Effector memory CD8-positive, alpha-beta T cell (primary cell): Measurements from ENCODE around the gene COPG1.

Experiments used
- ATAC-seq: fragments of 150-1000 bp; cut with Tn5 transposase; replicated peaks from 2 replicates; pipeline ENCODE4 v1.10.0; 2021; ENCODE audit warnings: mild to moderate bottlenecking, moderate library complexity
- DNase-seq, 3 experiments: peaks; one replicate each; pipeline ENCODE4 v3.0.0; 2021
- H3K27ac Mint-ChIP-seq, 2 donors: one replicate each; pipeline ENCODE4 v1.8.0; 2022; ENCODE audit warnings: mild to moderate bottlenecking in 2 of 2, mixed read lengths in 2 of 2, moderate library complexity in 2 of 2
- H3K27me3 Mint-ChIP-seq, 2 donors: one replicate each; pipeline ENCODE4 v1.8.0; 2022; ENCODE audit warnings: mixed read lengths in 2 of 2
- H3K36me3 Mint-ChIP-seq: one replicate; pipeline ENCODE4 v1.8.0; 2022; ENCODE audit warnings: mild to moderate bottlenecking, moderate library complexity, mixed read lengths; ENCODE audit not compliant: insufficient read depth
- H3K4me1 Mint-ChIP-seq, 2 donors: one replicate each; pipeline ENCODE4 v1.8.0; 2022; ENCODE audit warnings: low read depth in 2 of 2, mixed read lengths in 2 of 2
- H3K4me3 Mint-ChIP-seq, 2 donors: one replicate each; pipeline ENCODE4 v1.8.0; 2022; ENCODE audit warnings: mild to moderate bottlenecking in 2 of 2, mixed read lengths in 2 of 2, moderate library complexity in 2 of 2
- H3K9me3 Mint-ChIP-seq, 2 donors: one replicate each; pipeline ENCODE4 v1.8.0; 2022; ENCODE audit warnings: mixed read lengths in 2 of 2

COPG1 gene

DNA sequence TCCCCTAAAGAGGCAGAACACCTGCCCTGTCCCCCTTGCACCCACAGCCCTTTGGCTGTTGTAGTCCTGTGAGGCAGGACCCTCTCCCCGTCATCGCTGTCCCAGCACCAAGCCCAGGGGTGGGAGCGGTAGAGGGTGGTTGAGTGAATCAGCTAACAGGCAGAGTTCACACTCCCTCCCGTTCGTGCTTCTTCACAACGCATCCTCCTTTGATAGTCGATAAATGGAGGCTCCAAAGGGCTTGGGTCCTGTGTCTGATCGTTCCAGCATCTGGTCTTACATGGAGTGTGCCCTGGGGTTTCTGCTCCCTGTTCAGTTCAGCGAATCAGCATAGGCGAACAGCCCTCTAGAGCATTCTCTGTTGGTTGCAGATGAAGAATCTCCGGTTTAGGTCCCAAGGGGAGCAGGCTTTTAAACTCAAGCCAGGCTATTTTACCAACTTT is 28.4 kb downstream of the COPG1 start:
- peak overlapping the region; percentile 89 to 90 for H3K4me3 Mint-ChIP-seq
- H3K4me1 Mint-ChIP-seq: peaks cover 23 to 27% of the 10 kb centered on the region in 2 donors
- H3K9me3 Mint-ChIP-seq: no peaks in the 10 kb centered on the region
- no peak for DNase-seq
- peaks cover 66% of the 10 kb centered on the region for H3K36me3 Mint-ChIP-seq
- ATAC-seq: no peak
- H3K27me3 Mint-ChIP-seq: no peaks in the 10 kb centered on the region
- peak overlapping the region; percentile 91 to 93 for H3K27ac Mint-ChIP-seq

DNA sequence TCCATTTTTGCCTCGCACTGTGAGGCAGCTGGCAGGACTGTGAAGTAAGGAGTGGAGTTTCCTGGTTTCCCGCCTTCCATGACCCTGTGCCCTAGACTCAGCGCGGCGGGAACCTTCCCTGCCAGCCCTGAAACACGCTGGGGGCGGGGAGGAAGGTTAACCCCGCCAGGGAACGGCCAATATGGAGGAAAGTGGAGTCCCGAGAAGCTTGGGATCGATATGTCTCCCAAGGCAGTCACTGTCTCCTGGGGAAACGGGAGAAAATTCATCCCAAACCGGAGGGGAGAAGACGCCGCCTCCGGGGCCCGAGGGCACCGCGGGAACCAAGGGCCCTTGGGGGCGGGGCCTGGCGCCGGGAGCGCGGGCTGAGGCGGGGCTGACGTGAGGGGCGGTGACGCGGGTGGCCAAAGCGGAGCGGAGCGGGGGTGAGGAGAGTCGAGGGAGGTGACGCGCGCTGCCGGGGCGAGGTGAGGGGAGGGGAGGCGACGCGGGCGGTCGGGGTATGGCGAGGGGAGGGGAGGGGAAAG is 29.1 kb downstream of the COPG1 start, which contains the start of gene HMCES:
Gene HMCES, plus strand, starts transcription at position 432 of the 527 bp plus-strand sequence. CDS start 863 bp downstream, outside the sequence.
- DNase-seq (peak; percentile 92 to 96 (median 94)), ATAC-seq (peak; percentile 93)
- Mint-ChIP-seq H3K36me3 (peaks cover 59% of the 10 kb centered on the region), H3K27me3 (no peaks in the 10 kb centered on the region), H3K4me3 (peak within 1 kb of the TSS; percentile 89 to 90), H3K4me1 (peaks cover 26 to 29% of the 10 kb centered on the region in 2 donors), H3K27ac (peak within 1 kb of the TSS; percentile 91 to 93), H3K9me3 (no peaks in the 10 kb centered on the region)

DNA sequence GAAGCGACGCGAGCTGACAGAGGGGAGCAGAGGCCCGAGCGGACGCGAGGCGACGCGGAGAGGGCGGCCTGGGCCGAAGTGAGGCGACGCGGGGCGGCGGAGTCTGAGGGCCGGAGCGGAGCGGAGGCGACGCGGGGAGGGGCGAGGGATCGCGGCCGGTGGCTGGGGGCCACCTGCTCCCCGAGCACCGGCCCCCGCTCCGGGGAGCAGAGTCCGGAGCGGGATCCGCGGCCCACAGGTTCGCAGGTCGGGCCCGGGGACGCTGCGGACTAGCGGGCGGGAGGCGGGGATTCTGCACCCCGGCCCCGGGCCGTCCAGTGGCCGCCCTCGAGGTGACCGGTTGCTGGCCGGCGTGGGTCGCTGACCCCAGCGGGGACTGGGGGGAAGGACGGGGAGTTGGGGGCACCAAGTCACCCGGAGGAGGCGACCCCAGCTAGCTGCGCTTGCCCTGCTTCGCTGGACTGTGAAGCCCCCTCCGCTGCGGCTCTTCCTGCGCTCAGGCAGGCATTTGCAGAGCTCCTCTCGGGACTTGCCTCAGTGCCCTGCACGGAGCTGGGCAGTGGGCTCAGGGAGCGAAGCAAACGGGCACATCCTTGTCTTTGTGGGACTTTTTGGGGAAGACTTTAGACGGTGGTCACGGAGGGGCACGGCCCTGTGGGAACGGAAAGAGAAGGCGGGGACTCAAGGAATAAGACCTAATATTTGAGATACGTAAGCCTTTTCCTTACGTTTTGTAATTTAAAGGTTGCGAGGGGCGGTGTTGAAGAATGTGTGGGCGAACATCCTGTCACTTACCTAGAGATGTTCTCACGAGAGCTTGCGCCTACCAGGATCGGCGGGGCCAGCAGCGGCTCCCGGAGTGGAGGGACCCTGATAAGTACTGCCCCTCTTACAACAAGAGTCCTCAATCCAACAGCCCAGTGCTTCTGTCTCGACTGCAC is 29.8 kb downstream of the COPG1 start:
- Mint-ChIP-seq H3K4me3 (peak overlapping the region; percentile 89 to 90), H3K9me3 (no peaks in the 10 kb centered on the region), H3K36me3 (peaks cover 52% of the 10 kb centered on the region), H3K27me3 (no peaks in the 10 kb centered on the region), H3K27ac (peak overlapping the region; percentile 91 to 93), H3K4me1 (peaks cover 26 to 29% of the 10 kb centered on the region in 2 donors)
- peak; percentile 13 for ATAC-seq
- DNase-seq: peak; percentile 16 to 41 (median 19)

DNA sequence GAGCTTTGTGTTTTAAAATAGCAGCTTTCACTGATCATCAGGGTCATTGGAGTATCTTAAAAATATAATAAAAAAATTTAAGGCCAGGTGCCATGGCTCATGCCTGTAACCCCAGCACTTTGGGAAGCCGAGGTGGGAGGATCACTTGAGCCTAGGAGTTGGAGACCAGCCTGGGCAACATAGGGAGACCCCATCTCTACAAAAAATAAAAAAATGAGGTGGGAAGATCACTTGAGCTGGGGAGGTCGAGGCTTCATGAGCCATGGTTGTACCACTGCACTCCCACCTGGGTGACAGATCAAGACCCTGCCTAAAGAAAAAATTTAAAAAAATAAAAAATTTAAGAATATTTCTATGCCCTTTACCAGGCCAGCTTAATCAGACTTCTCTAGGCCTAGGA is 30.8 kb downstream of the COPG1 start:
- ATAC-seq (no peak), DNase-seq (no peak)
- no peaks in the 10 kb centered on the region for H3K27me3 Mint-ChIP-seq
- peak overlapping the region; percentile 89 to 90 for H3K4me3 Mint-ChIP-seq
- H3K4me1 Mint-ChIP-seq: peaks cover 26 to 33% of the 10 kb centered on the region in 2 donors
- H3K27ac Mint-ChIP-seq: peak overlapping the region in 1 of 2 donors; percentile 93
- peaks cover 50% of the 10 kb centered on the region for H3K36me3 Mint-ChIP-seq
- no peaks in the 10 kb centered on the region for H3K9me3 Mint-ChIP-seq

DNA sequence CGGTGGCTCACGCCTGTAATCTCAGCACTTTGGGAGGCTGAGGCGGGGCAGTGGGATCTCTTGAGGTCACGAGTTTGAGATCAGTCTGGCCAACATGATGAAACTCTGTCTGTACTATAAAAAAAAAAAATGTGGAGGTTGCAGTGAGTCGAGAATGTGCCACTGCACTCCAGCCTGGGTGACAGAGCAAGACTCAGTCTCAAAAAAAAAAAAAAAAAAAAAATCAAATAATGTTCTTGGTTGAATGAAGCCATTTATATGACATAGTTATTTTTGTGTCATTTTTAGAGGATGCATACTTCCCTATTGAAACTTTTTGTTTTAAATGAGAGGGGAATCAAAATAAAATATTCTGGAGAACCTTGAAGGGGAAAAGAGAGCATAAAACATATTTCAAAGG is 32.3 kb downstream of the COPG1 start:
- DNase-seq: no peak
- Mint-ChIP-seq H3K36me3 (peaks cover 46% of the 10 kb centered on the region), H3K4me3 (peak overlapping the region in 1 of 2 donors; percentile 16), H3K4me1 (peaks cover 26 to 38% of the 10 kb centered on the region in 2 donors), H3K27ac (peak overlapping the region; percentile 72 to 79), H3K9me3 (no peaks in the 10 kb centered on the region), H3K27me3 (no peaks in the 10 kb centered on the region)
- ATAC-seq: no peak

DNA sequence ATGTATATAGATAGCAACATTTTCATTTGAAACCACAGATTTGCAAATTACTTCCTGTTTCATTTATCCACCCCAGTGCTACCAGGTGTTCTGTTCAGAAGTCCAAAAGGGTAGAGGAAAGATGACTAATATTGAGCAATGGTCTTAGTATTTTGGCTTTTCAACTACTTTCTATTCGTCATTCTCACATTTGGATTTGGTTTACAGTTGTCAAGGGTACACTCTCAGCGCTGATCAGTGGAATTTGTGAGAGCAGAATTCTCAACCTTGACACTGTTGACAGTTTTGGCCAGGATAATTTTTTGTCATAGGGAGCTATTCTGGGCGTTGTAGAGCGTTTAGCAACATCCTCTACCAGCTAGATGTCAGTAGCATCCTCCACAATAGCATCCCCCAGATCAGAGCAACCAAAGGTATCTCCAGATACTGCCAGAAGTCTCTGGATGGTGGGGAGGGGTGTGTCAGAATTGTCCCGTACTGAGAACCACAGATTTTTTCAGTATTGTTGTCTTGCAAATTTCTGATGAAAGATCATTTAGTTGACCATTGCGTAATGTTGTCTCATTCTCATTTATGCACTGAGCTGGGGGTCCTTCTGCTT is 33.4 kb downstream of the COPG1 start:
- H3K36me3 Mint-ChIP-seq: peaks cover 44% of the 10 kb centered on the region
- H3K27ac Mint-ChIP-seq: peak overlapping the region; percentile 73 to 79
- H3K4me3 Mint-ChIP-seq: peak overlapping the region; percentile 8 to 37
- H3K9me3 Mint-ChIP-seq: no peaks in the 10 kb centered on the region
- peak; percentile 6 for ATAC-seq
- peaks cover 26 to 39% of the 10 kb centered on the region in 2 donors for H3K4me1 Mint-ChIP-seq
- no peak for DNase-seq
- no peaks in the 10 kb centered on the region for H3K27me3 Mint-ChIP-seq

DNA sequence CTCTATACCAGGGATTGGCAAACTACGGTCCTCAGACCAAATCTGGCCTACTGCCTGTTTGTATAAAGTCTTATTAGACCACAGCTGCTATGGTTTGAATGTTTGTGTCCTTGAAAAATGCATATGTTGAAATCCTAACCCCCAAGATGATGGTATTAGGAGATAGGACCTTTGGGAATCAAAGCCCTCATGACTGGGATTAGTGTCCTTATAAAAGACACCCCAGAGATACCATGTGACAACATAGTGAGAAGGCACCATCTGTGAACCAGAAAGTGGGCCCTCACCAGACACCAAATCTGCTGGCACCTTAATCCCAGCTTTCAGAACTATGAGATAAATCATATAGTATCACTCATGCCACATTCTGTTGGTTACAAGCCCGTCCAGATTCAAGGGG is 36.7 kb downstream of the COPG1 start:
- H3K36me3 Mint-ChIP-seq: peaks cover 54% of the 10 kb centered on the region
- no peak for ATAC-seq
- H3K9me3 Mint-ChIP-seq: no peaks in the 10 kb centered on the region
- H3K4me1 Mint-ChIP-seq: peaks cover 13 to 27% of the 10 kb centered on the region in 2 donors
- H3K4me3 Mint-ChIP-seq: no peak overlapping the region
- no peaks in the 10 kb centered on the region for H3K27me3 Mint-ChIP-seq
- no peak for DNase-seq
- no peak overlapping the region for H3K27ac Mint-ChIP-seq

DNA sequence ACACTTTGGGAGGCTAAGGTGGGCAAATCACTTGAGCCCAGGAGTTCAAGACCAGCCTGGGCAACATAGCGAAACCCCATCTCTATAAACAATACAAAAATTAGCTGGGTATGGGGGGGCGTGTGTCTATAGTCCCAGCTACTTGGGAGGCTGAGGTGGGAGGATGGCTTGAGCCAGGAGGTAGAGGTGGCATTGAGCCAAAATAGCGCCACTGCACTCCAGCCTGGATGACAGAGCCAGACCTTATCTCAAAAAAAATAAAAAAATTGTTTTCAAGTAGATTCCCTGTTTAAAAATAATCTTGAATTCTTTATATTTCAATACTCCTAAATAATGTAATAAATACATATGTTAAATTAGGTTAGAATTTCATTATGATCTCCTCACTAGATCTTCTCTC is 39.0 kb downstream of the COPG1 start:
- Mint-ChIP-seq H3K4me3 (no peak overlapping the region), H3K4me1 (peaks cover 0 to 13% of the 10 kb centered on the region in 2 donors), H3K27me3 (no peaks in the 10 kb centered on the region), H3K27ac (no peak overlapping the region), H3K9me3 (no peaks in the 10 kb centered on the region), H3K36me3 (peaks cover 68% of the 10 kb centered on the region)
- ATAC-seq (no peak), DNase-seq (no peak)

DNA sequence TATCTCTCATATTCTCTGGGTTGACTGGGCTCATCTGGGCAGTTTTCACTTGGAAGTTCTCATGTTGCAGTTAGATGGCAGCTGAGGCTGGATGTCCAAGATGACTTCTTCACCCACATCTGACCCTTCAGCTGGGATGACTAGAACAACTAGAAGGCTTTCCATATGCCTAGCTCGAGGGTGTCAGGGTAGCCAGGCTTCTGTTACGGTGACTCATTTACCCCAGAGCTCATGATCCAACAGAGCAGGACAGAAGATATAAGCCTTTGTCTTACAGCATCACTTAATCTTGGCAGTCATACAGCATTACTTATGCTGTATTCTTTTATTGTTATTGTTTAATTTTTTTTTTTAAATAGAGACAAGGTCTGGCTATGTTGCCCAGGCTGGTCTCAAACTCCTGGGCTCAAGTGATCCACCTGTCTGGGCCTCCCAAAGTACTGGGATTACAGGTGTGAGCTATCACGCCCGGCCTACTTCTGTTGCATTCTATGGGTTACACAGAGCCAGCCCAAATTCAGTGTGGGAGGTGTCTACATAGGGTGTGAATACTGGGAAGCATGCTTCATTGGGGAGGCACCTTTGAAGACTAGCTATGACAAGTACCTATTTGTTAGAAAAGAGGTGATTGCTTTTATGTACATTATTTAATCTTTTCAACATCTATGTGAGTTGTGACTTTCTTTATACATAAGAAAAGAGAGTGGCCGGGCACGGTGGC is 40.0 kb downstream of the COPG1 start:
- DNase-seq (no peak), ATAC-seq (no peak)
- H3K4me3 Mint-ChIP-seq: no peak overlapping the region
- H3K36me3 Mint-ChIP-seq: peaks cover 74% of the 10 kb centered on the region
- H3K9me3 Mint-ChIP-seq: no peaks in the 10 kb centered on the region
- H3K4me1 Mint-ChIP-seq: peaks cover 0 to 12% of the 10 kb centered on the region in 2 donors
- no peaks in the 10 kb centered on the region for H3K27me3 Mint-ChIP-seq
- no peak overlapping the region for H3K27ac Mint-ChIP-seq

DNA sequence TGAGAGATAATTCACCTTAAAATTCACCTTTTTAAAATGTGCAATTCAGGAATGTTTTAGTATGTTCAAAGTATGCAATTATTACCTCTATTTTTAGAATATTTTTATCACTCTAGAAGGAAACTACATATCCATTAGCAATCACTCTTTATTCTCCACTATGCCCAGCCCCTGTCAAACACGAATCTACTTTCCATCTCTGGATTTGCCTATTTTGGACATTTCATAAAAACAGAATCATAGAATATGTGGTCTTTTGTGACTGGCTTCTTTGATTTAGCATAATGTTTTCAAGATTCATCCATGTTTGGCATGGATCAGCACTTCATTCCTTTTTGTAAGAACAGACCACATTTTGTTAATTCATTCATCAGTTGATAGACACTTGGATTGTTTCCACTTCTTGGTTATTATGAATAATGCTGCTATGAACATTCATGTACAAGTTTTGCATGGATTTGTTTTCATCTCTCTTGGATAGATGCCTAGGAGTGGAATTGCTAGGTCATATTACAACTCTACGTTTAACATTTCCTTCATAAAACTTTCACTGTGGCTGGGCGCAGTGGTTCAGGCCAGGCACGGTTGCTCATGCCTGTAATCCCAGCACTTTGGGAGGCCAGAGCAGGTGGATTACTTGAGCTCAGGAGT is 42.0 kb downstream of the COPG1 start:
- H3K36me3 Mint-ChIP-seq: peaks cover 83% of the 10 kb centered on the region
- H3K27ac Mint-ChIP-seq: no peak overlapping the region
- ATAC-seq (no peak), DNase-seq (no peak)
- no peaks in the 10 kb centered on the region for H3K9me3 Mint-ChIP-seq
- H3K4me1 Mint-ChIP-seq: peaks cover 0 to 14% of the 10 kb centered on the region in 2 donors
- H3K4me3 Mint-ChIP-seq: no peak overlapping the region
- no peaks in the 10 kb centered on the region for H3K27me3 Mint-ChIP-seq

DNA sequence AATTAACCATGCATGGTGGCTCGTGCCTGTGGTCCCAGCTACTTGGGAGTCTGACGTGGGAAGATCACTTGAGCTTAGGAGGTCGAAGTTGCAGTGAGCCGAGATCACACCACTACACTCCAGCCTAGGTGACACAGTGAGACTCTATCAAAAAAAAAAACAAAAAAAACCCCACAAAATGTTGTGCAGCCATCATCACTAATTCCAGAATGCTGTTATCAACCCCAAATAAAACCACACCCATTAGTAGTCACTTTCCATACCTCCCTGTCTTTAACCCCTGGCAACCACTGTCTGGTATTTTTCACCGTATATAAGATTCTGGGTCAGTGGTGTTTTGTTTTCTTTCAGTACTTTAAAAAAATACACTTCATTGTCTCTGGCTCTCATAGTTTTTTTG is 45.9 kb downstream of the COPG1 start:
- no peak for ATAC-seq
- H3K4me1 Mint-ChIP-seq: peaks cover 0 to 10% of the 10 kb centered on the region in 2 donors
- no peak overlapping the region for H3K27ac Mint-ChIP-seq
- no peaks in the 10 kb centered on the region for H3K9me3 Mint-ChIP-seq
- no peaks in the 10 kb centered on the region for H3K27me3 Mint-ChIP-seq
- no peak for DNase-seq
- H3K36me3 Mint-ChIP-seq: peaks cover 77% of the 10 kb centered on the region
- H3K4me3 Mint-ChIP-seq: no peak overlapping the region

DNA sequence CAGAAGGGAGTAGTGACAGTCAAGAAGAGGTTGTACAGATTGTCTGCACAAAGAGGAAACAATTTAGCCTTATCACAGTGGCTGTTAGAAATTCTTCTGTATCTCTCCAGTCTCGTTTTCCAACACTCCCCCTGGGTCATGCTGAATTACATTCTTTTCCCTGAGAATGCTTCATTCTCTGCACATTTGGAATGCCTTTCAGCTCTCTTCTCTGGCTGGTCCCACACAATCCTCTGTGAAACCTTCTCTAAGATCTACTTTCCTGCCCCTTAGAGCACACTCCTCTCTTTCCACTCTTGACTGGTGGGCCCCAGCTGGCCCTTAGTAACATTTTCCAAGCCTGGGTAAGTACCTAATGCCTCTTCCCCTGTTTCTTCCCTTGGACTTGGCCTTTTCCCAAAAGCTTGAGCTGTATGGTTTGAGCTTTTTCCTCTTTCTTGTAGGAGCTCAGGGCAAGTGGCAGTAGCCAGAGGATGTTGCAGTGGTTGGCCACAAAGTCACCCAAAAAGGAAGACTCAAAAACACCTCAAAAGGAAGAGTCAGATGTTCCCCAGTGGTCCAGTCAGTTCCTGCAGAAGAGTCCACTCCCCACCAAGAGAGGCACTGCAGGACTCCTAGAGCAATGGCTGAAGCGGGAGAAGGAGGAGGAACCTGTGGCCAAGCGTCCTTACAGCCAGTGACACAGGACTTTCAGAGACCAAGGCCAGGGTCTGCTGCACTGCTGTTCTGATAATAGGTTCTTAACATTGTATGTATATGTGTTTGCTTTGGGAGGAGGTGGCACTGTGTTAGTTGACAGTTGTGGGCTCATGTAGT is 54.9 kb downstream of the COPG1 start:
- Mint-ChIP-seq H3K36me3 (peaks cover 64% of the 10 kb centered on the region), H3K4me1 (peaks cover 5% of the 10 kb centered on the region in 2 donors), H3K4me3 (no peak overlapping the region), H3K9me3 (no peaks in the 10 kb centered on the region), H3K27me3 (no peaks in the 10 kb centered on the region), H3K27ac (peak overlapping the region in 1 of 2 donors; percentile 38)
- DNase-seq (no peak), ATAC-seq (no peak)
